ENCODE measurements around the gene AFAP1.

GRCh38 chr4:7780751-7781348 is 158.8 kb downstream of the AFAP1 start:
- no peak for TF ChIP-seq CTCF (IDR thresholded peaks at IDR 0.05)
- no peak for TF ChIP-seq POLR2A (IDR thresholded peaks at IDR 0.05)

Data from uterus (tissue), 2 donors.